Measurements from ENCODE around the gene EPB41.
"Not testable (repeated sequence)": the region's sequence is repeated elsewhere in the genome, so short reads cannot be mapped to it uniquely, and the experiment has no call there.

GRCh38 chr1:29092704-29093103, 178.3 kb downstream of the EPB41 start:
- not testable (repeated sequence) for TF ChIP-seq CTCF, POLR2A (IDR thresholded peaks at IDR 0.05)

Measured in sigmoid colon (tissue), 3 donors.